Lower leg skin (tissue), 3 donors: ENCODE data around the gene KCNG4.

Experiments
- CTCF ChIP-seq, 3 donors: fragments of 450-650 bp; IDR thresholded peaks; one replicate each; pipeline ENCODE4 v1.5.1; 2016; ENCODE audit warnings: antibody characterized with exemption in 3 of 3, mild to moderate bottlenecking in 3 of 3, moderate library complexity in 2 of 3
- POLR2A ChIP-seq, 2 donors: fragments of 450-650 bp; IDR thresholded peaks; one replicate each; pipeline ENCODE4 v1.6.1; 2016 to 2017; ENCODE audit warnings: antibody characterized with exemption in 2 of 2, mild to moderate bottlenecking in 1 of 2, moderate library complexity in 1 of 2

- no peak for TF ChIP-seq POLR2A (IDR thresholded peaks at IDR 0.05)
- TF ChIP-seq CTCF (IDR thresholded peaks at IDR 0.05): no peak
Measured at GRCh38 chr16:84267380-84267779, 27.6 kb upstream of the KCNG4 start.
